HG03108 (cell line): ENCODE results near the gene MSI2.

Experiments
- ATAC-seq: cut with Tn5 transposase; IDR thresholded peaks from one replicate; pipeline ENCODE4 v1.9.1; 2021; ENCODE audit warnings: moderate library complexity; ENCODE audit not compliant: unreplicated experiment

Gene MSI2

GRCh38 chr17:57666201-57666870, 410.0 kb downstream of the MSI2 start:
- ATAC-seq = no peak

GRCh38 chr17:57666946-57667345, 410.6 kb downstream of the MSI2 start:
- no peak for ATAC-seq

- ATAC-seq = no peak
Measured at GRCh38 chr17:57667461-57667923, 411.2 kb downstream of the MSI2 start.

GRCh38 chr17:57668332-57668731, 412.0 kb downstream of the MSI2 start:
- ATAC-seq = no peak

- ATAC-seq = no peak
Measured at GRCh38 chr17:57669671-57670529, 413.6 kb downstream of the MSI2 start.

- no peak for ATAC-seq
Measured at GRCh38 chr17:57670769-57671569, 414.6 kb downstream of the MSI2 start.

GRCh38 chr17:57671667-57672632, 415.6 kb downstream of the MSI2 start:
- ATAC-seq = no peak

- no peak for ATAC-seq
Measured at GRCh38 chr17:57672971-57673370, 416.6 kb downstream of the MSI2 start.

- no peak for ATAC-seq
Measured at GRCh38 chr17:57674894-57675293, 418.6 kb downstream of the MSI2 start.

GRCh38 chr17:57675427-57676387, 419.4 kb downstream of the MSI2 start:
- ATAC-seq = no peak

- ATAC-seq = no peak
Measured at GRCh38 chr17:57676543-57676942, 420.2 kb downstream of the MSI2 start.

- ATAC-seq = no peak
Measured at GRCh38 chr17:57677301-57677700, 421.0 kb downstream of the MSI2 start.

GRCh38 chr17:57677858-57678257, 421.5 kb downstream of the MSI2 start:
- no peak for ATAC-seq

- no peak for ATAC-seq
Measured at GRCh38 chr17:57678393-57678792, 422.1 kb downstream of the MSI2 start.

GRCh38 chr17:57679356-57679755, 423.0 kb downstream of the MSI2 start:
- ATAC-seq = no peak

GRCh38 chr17:57679906-57680695, 423.8 kb downstream of the MSI2 start:
- ATAC-seq = no peak

GRCh38 chr17:57682701-57683100, 426.4 kb downstream of the MSI2 start:
- ATAC-seq = no peak
